Measurements from ENCODE around the gene PMIS2.

DNA sequence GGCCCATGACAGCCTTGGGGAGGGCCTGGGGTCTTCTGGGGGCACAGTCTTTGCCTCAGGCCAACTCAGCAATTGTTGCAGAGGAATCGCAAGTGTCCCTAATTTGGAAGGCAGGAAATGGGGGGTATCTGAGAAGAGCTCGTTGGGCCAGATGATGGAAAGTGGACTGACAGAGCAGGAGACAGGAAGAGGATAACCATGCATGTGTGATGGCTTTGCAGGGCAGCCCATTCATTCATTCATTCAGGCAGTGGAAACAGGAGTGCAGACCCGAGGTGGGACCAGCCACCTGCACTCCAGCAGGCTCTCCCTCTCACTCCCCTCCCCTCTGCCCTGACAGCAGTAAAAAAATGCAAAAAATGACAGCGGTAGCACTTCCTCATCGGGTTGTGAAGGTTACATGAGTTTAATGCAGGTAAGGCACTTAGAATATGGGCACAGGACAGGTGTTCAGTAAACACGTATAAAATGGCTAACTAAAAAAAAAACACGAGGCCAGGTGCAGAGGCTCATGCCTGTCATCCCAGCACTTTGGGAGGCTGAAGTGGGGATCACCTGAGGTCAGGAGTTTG lies 45.5 kb upstream of the PMIS2 start:
- TF ChIP-seq POLR2AphosphoS5 (IDR thresholded peaks at IDR 0.05) = no peak
- TF ChIP-seq POLR2A (IDR thresholded peaks at IDR 0.05) = no peak

Data from prostate gland (tissue), 1 donor.